HG03342 (cell line): ENCODE measurements around the gene PSMA1.
"Not testable (repeated sequence)": the region's sequence is repeated elsewhere in the genome, so short reads cannot be mapped to it uniquely, and the experiment has no call there.

Experiments used
- ATAC-seq: cut with Tn5 transposase; IDR thresholded peaks from one replicate; pipeline ENCODE4 v1.9.1; 2021; ENCODE audit warnings: mild to moderate bottlenecking, moderate library complexity; ENCODE audit not compliant: unreplicated experiment

Gene PSMA1

GRCh38 chr11:14535166-14535565 is 15.0 kb upstream of the PSMA1 start:
- not testable (repeated sequence) for ATAC-seq

GRCh38 chr11:14529951-14530350 is 9.8 kb upstream of the PSMA1 start:
- no peak for ATAC-seq

- ATAC-seq: no peak
Measured at GRCh38 chr11:14529321-14529720, 9.1 kb upstream of the PSMA1 start.

GRCh38 chr11:14522801-14523200 is 2.6 kb upstream of the PSMA1 start:
- ATAC-seq: no peak

- no peak for ATAC-seq
Measured at GRCh38 chr11:14522245-14522644, 2.1 kb upstream of the PSMA1 start.

- ATAC-seq: no peak
Measured at GRCh38 chr11:14520747-14521151, 563 bp upstream of the PSMA1 start.

GRCh38 chr11:14519597-14519916 is 629 bp downstream of the PSMA1 start:
- ATAC-seq: peak; percentile 5

GRCh38 chr11:14518820-14519219 is 1.4 kb downstream of the PSMA1 start:
- no peak for ATAC-seq

- no peak for ATAC-seq
Measured at GRCh38 chr11:14513800-14514199, 6.4 kb downstream of the PSMA1 start.

- ATAC-seq: no peak
Measured at GRCh38 chr11:14506532-14506931, 13.7 kb downstream of the PSMA1 start.

GRCh38 chr11:14503023-14503422 is 17.2 kb downstream of the PSMA1 start:
- ATAC-seq: no peak

GRCh38 chr11:14502039-14502438 is 18.1 kb downstream of the PSMA1 start:
- ATAC-seq: no peak

GRCh38 chr11:14500181-14500651 is 20.0 kb downstream of the PSMA1 start:
- peak; percentile 73 for ATAC-seq

GRCh38 chr11:14499560-14500180 is 20.5 kb downstream of the PSMA1 start, which contains the start of gene COPB1:
TSS of gene COPB1 (minus strand) at chr11:14499811. CDS start at chr11:14498928, 883 bp downstream.
- peak; percentile 91 for ATAC-seq

GRCh38 chr11:14499178-14499559 is 21.0 kb downstream of the PSMA1 start:
- ATAC-seq: peak; percentile 13

GRCh38 chr11:14480716-14481115 is 39.5 kb downstream of the PSMA1 start:
- ATAC-seq: no peak

- ATAC-seq: no peak
Measured at GRCh38 chr11:14471127-14471526, 49.1 kb downstream of the PSMA1 start.

GRCh38 chr11:14463623-14464022 is 56.6 kb downstream of the PSMA1 start:
- ATAC-seq: no peak

- no peak for ATAC-seq
Measured at GRCh38 chr11:14460147-14460546, 60.0 kb downstream of the PSMA1 start.

GRCh38 chr11:14458377-14458776 is 61.8 kb downstream of the PSMA1 start:
- no peak for ATAC-seq

- no peak for ATAC-seq
Measured at GRCh38 chr11:14455648-14456430, 64.3 kb downstream of the PSMA1 start.
